ENCODE results near the gene SERPIND1. TPM values are rescaled to one million over a fixed set of nuclear protein-coding genes. Genes with fewer than 3 reads are reported as not detected.

Gene SERPIND1
- total and polyA plus RNA-seq, 2 donors from 2014 or later, result not detected

DNA sequence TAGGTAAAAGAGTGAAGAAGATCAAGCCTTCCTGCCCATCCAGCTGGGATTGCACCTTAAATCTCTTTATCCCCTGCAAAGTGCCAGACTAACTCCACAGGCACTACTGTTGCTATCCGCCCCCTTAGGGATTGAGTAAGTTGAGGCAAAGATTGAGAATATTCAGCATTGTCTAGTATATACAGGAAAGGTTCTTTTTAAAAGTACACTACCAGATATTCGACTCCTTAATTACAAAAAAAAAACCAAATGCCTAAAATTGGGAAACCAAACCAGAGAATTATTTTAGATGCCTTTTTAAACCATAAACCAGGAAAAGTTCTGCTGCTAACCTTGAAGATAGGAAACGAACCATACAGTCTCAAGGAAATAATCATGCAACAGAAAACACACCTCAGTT lies 11.5 kb downstream of the SERPIND1 start:
- TF ChIP-seq, protein P1, sequence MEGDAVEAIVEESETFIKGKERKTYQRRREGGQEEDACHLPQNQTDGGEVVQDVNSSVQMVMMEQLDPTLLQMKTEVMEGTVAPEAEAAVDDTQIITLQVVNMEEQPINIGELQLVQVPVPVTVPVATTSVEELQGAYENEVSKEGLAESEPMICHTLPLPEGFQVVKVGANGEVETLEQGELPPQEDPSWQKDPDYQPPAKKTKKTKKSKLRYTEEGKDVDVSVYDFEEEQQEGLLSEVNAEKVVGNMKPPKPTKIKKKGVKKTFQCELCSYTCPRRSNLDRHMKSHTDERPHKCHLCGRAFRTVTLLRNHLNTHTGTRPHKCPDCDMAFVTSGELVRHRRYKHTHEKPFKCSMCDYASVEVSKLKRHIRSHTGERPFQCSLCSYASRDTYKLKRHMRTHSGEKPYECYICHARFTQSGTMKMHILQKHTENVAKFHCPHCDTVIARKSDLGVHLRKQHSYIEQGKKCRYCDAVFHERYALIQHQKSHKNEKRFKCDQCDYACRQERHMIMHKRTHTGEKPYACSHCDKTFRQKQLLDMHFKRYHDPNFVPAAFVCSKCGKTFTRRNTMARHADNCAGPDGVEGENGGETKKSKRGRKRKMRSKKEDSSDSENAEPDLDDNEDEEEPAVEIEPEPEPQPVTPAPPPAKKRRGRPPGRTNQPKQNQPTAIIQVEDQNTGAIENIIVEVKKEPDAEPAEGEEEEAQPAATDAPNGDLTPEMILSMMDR (IDR thresholded peaks at IDR 0.05; ENCODE audit: borderline replicate concordance, extremely low read depth, insufficient read depth), result no peak
- no peak overlapping the region for H3K9ac ChIP-seq (ENCODE audit: low read length in 3 of 3)

DNA sequence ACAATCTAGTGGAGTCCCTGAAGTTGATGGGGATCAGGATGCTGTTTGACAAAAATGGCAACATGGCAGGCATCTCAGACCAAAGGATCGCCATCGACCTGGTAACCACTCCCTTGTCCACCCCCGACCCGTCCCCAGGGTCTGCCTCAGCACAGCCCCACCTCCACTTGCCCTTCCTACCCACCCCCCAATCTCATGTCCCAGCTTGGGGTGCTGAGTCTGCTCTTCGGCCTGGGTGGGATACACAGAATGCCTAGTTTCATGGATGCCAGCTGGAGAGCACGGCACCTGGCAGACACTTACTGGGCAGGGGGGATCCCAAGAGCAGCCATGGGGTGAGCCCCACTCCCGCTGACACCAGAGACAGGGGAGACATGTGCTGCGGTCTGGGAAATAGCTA lies 12.1 kb downstream of the SERPIND1 start:
- TF ChIP-seq, protein P1 (IDR thresholded peaks at IDR 0.05; ENCODE audit: borderline replicate concordance, extremely low read depth, insufficient read depth), result no peak
- FAIRE-seq (no peak), DNase-seq (no peak)
- Histone ChIP-seq H3K36me3 (ENCODE audit: control insufficient read depth in 2 of 3, insufficient read depth in 3 of 3, low read length in 3 of 3) (peaks cover 0 to 22% (median 16%) of the 10 kb centered on the region in 3 donors), H3K9ac (ENCODE audit: low read length in 3 of 3) (no peak overlapping the region), H3K4me1 (ENCODE audit: control insufficient read depth in 2 of 3, insufficient read depth in 2 of 3, low read depth in 1 of 3, low read length in 3 of 3) (no peaks in the 10 kb centered on the region), H3K9me3 (ENCODE audit: control insufficient read depth in 2 of 3, insufficient read depth in 1 of 3, low read length in 3 of 3) (no peaks in the 10 kb centered on the region), H3K4me3 (ENCODE audit: low read length in 3 of 3) (no peak overlapping the region), H3K27ac (ENCODE audit: low read depth in 2 of 2, low read length in 2 of 2) (no peak overlapping the region), H3K27me3 (ENCODE audit: control insufficient read depth, insufficient read depth, low read length) (no peaks in the 10 kb centered on the region)
- intact Hi-C loops (cut with DNase I), result no loop called here

More for the DNA sequence above, 11.5 kb downstream of the SERPIND1 start:
- Histone ChIP-seq H3K27me3 (ENCODE audit: control insufficient read depth, insufficient read depth, low read length) (no peaks in the 10 kb centered on the region), H3K4me1 (ENCODE audit: control insufficient read depth in 2 of 3, insufficient read depth in 2 of 3, low read depth in 1 of 3, low read length in 3 of 3) (no peaks in the 10 kb centered on the region), H3K36me3 (ENCODE audit: control insufficient read depth in 2 of 3, insufficient read depth in 3 of 3, low read length in 3 of 3) (peaks cover 0 to 20% (median 16%) of the 10 kb centered on the region in 3 donors), H3K27ac (ENCODE audit: low read depth in 2 of 2, low read length in 2 of 2) (no peak overlapping the region), H3K4me3 (ENCODE audit: low read length in 3 of 3) (no peak overlapping the region), H3K9me3 (ENCODE audit: control insufficient read depth in 2 of 3, insufficient read depth in 1 of 3, low read length in 3 of 3) (no peaks in the 10 kb centered on the region)
- intact Hi-C loops (cut with DNase I), result no loop called here
- FAIRE-seq (no peak), DNase-seq (no peak)

DNA sequence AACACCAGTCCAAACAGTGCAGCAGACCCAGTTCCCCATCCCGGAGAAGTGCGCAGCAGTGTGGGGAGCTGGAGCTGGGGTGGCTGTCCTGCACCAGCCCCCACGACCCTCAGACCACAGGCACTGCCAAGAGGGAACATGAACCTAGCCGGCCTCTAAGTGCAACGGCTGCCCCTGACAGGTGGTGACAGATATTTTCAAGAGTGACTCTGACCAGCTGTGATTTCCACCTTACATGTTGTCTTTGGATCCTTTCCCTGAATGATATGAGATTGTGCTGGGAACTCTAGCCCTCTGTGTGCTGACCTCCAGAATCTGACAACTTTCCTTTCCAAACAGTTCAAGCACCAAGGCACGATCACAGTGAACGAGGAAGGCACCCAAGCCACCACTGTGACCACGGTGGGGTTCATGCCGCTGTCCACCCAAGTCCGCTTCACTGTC lies 12.6 kb downstream of the SERPIND1 start:
- peaks cover 0 to 26% (median 16%) of the 10 kb centered on the region in 3 donors for H3K36me3 ChIP-seq (ENCODE audit: control insufficient read depth in 2 of 3, insufficient read depth in 3 of 3, low read length in 3 of 3)

More for the DNA sequence above, 12.6 kb downstream of the SERPIND1 start:
- intact Hi-C loops (cut with DNase I), result no loop called here
- Histone ChIP-seq H3K9ac (ENCODE audit: low read length in 3 of 3) (no peak overlapping the region), H3K27ac (ENCODE audit: low read depth in 2 of 2, low read length in 2 of 2) (no peak overlapping the region), H3K9me3 (ENCODE audit: control insufficient read depth in 2 of 3, insufficient read depth in 1 of 3, low read length in 3 of 3) (no peaks in the 10 kb centered on the region), H3K4me3 (ENCODE audit: low read length in 3 of 3) (no peak overlapping the region), H3K27me3 (ENCODE audit: control insufficient read depth, insufficient read depth, low read length) (no peaks in the 10 kb centered on the region), H3K4me1 (ENCODE audit: control insufficient read depth in 2 of 3, insufficient read depth in 2 of 3, low read depth in 1 of 3, low read length in 3 of 3) (no peaks in the 10 kb centered on the region)
- no peak for FAIRE-seq
- TF ChIP-seq, protein P1 (IDR thresholded peaks at IDR 0.05; ENCODE audit: borderline replicate concordance, extremely low read depth, insufficient read depth), result no peak
- DNase-seq, result peak in 2 of 5 donors; percentile 8 to 37
